A673 (cell line): ENCODE measurements around the gene GSTT4.

ENCODE experiments used
- EZH2 ChIP-seq: fragments of 200-600 bp; sonication (generic); IDR thresholded peaks from 2 replicates; pipeline ENCODE4 v1.6.1; 2017; ENCODE audit warnings: borderline replicate concordance, low read depth, mild to moderate bottlenecking, mixed read lengths, antibody characterized with exemption, low read length; ENCODE audit not compliant: poor library complexity, severe bottlenecking
- TF ChIP-seq, protein P1 (sequence below): fragments of 300-800, 200-600 bp; sonication (generic); conservative IDR thresholded peaks from 2 replicates; pipeline ENCODE4 v1.5.1; 2017; ENCODE audit warnings: low read depth, mild to moderate bottlenecking, antibody characterized with exemption, low read length, moderate library complexity, mixed read lengths

DNA sequence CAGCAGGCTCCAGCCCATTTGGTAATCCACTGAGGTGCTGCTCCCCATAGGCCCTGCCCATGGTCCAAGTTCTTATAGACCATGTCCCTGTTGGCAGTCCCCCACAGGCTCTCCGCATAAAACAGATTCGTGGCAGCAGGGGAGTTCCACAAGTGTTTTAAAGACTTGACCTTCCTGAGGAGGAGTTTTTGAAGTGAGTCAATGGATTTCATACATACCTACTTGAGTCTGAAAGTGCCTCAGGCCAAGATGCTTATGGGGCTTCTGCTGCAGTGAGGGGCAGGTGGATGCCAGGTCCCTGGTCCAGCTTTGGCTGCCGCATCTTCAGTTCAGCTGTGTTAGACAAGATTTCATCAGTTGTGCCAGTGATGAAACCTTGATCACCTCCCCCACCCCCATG is 49.1 kb upstream of the GSTT4 start:
- TF ChIP-seq, protein P1, sequence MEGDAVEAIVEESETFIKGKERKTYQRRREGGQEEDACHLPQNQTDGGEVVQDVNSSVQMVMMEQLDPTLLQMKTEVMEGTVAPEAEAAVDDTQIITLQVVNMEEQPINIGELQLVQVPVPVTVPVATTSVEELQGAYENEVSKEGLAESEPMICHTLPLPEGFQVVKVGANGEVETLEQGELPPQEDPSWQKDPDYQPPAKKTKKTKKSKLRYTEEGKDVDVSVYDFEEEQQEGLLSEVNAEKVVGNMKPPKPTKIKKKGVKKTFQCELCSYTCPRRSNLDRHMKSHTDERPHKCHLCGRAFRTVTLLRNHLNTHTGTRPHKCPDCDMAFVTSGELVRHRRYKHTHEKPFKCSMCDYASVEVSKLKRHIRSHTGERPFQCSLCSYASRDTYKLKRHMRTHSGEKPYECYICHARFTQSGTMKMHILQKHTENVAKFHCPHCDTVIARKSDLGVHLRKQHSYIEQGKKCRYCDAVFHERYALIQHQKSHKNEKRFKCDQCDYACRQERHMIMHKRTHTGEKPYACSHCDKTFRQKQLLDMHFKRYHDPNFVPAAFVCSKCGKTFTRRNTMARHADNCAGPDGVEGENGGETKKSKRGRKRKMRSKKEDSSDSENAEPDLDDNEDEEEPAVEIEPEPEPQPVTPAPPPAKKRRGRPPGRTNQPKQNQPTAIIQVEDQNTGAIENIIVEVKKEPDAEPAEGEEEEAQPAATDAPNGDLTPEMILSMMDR = no peak
- TF ChIP-seq EZH2 = no peak
